GM10266 (cell line): Measurements from ENCODE around the gene TAF4.

ENCODE experiments used
- DNase-seq: peaks from one replicate; pipeline ENCODE4 v3.0.0; 2012; ENCODE audit errors: extremely low spot score
- TF ChIP-seq, protein P1 (sequence below): IDR thresholded peaks from 2 replicates; pipeline ENCODE4 v1.5.1; 2012; ENCODE audit warnings: mild to moderate bottlenecking, low read depth; ENCODE audit not compliant: control insufficient read depth, insufficient read depth; ENCODE audit errors: missing control alignments

Gene TAF4

GRCh38 chr20:61970357-61970756, 95.3 kb downstream of the TAF4 start:
- TF ChIP-seq, protein P1, sequence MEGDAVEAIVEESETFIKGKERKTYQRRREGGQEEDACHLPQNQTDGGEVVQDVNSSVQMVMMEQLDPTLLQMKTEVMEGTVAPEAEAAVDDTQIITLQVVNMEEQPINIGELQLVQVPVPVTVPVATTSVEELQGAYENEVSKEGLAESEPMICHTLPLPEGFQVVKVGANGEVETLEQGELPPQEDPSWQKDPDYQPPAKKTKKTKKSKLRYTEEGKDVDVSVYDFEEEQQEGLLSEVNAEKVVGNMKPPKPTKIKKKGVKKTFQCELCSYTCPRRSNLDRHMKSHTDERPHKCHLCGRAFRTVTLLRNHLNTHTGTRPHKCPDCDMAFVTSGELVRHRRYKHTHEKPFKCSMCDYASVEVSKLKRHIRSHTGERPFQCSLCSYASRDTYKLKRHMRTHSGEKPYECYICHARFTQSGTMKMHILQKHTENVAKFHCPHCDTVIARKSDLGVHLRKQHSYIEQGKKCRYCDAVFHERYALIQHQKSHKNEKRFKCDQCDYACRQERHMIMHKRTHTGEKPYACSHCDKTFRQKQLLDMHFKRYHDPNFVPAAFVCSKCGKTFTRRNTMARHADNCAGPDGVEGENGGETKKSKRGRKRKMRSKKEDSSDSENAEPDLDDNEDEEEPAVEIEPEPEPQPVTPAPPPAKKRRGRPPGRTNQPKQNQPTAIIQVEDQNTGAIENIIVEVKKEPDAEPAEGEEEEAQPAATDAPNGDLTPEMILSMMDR: no peak
- no peak for DNase-seq

GRCh38 chr20:61969806-61970205, 95.9 kb downstream of the TAF4 start:
- TF ChIP-seq, protein P1: no peak
- DNase-seq: no peak

- TF ChIP-seq, protein P1: no peak
- DNase-seq: no peak
These were observed 96.7 kb downstream of the TAF4 start for GRCh38 chr20:61968932-61969331.

- TF ChIP-seq, protein P1: no peak
- DNase-seq: no peak
These were observed 97.5 kb downstream of the TAF4 start for GRCh38 chr20:61968036-61968810.

GRCh38 chr20:61967300-61967699, 98.4 kb downstream of the TAF4 start:
- TF ChIP-seq, protein P1: no peak
- DNase-seq: no peak

DNA sequence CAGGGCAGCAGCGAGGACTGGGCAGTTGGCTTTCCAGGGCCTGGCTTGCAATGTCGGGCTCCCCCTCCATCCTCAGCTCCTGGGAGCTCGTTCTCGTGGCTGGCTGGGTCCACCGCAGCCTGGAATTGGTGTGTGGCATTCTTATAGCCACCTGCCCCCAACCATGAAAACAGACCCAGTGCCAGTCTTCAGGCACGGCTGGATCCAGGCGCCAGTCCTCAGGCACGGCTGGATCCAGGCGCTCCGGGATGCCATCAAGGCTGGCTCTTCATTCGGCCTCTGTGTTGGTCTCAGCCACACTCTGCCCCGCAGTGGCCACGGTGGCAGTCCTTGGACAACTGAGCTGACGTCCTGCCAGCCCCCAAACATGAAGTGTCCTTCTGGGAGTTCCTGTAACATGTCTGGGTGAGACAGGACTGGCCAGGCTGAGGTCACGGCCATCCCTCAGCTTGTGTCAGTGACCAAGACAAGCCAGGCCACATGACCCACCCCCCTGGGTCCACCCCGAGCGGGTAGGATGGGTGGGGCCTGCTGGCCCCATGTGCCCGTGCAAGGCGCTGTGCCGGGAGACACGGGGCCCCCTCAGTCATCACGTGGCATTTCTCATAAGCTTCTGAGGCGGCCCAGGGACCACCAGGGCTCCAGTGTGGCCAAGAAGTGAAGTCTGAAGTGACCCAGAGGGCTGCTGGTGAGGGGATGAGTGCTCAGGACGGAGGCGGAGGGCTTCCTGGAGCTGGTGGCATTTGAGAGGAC, 99.0 kb downstream of the TAF4 start:
- DNase-seq: no peak
- TF ChIP-seq, protein P1: no peak

GRCh38 chr20:61965606-61966491, 99.8 kb downstream of the TAF4 start:
- TF ChIP-seq, protein P1: no peak
- DNase-seq: no peak
